Measurements from ENCODE around the gene PCNT. TPM values are rescaled to one million over a fixed set of nuclear protein-coding genes. Genes with fewer than 3 reads are reported as not detected.

PCNT gene
- total RNA-seq, 1 experiment from 2014 or later, result 39.6 TPM

DNA sequence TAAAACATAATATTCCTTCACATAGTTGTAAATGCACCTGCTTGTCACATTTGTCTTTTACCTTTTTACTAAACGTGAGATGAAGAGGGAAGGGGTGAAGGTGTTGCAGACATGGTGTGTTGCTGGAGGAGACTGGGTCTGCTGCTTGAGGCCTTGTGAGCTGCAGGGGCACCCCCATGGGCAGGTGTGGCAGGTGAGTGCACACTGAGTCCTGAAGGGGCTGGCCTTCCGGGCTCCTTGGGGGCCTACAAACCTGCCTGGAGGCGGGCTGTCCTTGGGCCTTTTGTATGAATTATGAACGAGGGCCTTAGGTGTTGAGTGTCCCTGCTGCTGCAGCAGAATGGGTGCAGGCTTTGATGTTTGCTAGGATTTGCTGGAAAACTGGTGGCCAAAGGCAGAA, 3.8 kb downstream of the PCNT start:
- no peak overlapping the region for H4K5ac ChIP-seq (ENCODE audit: insufficient read length, low read depth, low read length)
- H3K4ac ChIP-seq (ENCODE audit: low read depth, low read length), result no peak overlapping the region
- H3K4me1 ChIP-seq (ENCODE audit: insufficient read depth, low read length), result no peaks in the 10 kb centered on the region; the same call in 1 of the 2 replicates
- Mint-ChIP-seq H3K27ac (peak overlapping the region in 1 of 3 experiments; percentile 57; a peak in 1 of 7 replicates), H3K9me3 (no peaks in the 10 kb centered on the region), H3K27me3 (ENCODE audit: low read depth) (no peaks in the 10 kb centered on the region), H3K4me3 (no peak overlapping the region), H3K36me3 (ENCODE audit: insufficient read depth in 1 of 3, low read depth in 3 of 3) (peaks cover 39 to 60% (median 55%) of the 10 kb centered on the region in 3 experiments), H3K4me1 (peaks cover 11 to 12% of the 10 kb centered on the region in 2 experiments)
- no peak overlapping the region for H2BK15ac ChIP-seq (ENCODE audit: low read depth, low read length)
- H3K79me1 ChIP-seq (ENCODE audit: insufficient read depth, low read depth, low read length, poor library complexity, severe bottlenecking), result peaks cover 2% of the 10 kb centered on the region
- H3K14ac ChIP-seq (ENCODE audit: insufficient read depth, low read length), result no peak overlapping the region
- H3K23ac ChIP-seq (ENCODE audit: insufficient read length, low read depth, low read length), result no peak overlapping the region
- H3K27me3 ChIP-seq (ENCODE audit: insufficient read depth, low read length), result no peaks in the 10 kb centered on the region
- H2BK120ac ChIP-seq (ENCODE audit: low read depth, low read length, poor library complexity, severe bottlenecking), result no peak overlapping the region
- H3K23me2 ChIP-seq (ENCODE audit: insufficient read length, low read depth, low read length, poor library complexity, severe bottlenecking), result peaks cover 8% of the 10 kb centered on the region
- DNase-seq, result no peak
- H3K18ac ChIP-seq (ENCODE audit: insufficient read length, low read depth, low read length), result no peak overlapping the region
- H3K27ac ChIP-seq (ENCODE audit: insufficient read length, low read depth, low read length), result no peak overlapping the region
- H2AFZ ChIP-seq (ENCODE audit: low read length), result no peak overlapping the region
- no peak overlapping the region for H3K9ac ChIP-seq (ENCODE audit: extremely low read depth, insufficient read length, low read length)
- H3T11ph ChIP-seq (ENCODE audit: low read length), result no peak overlapping the region
- no peak overlapping the region for H3K56ac ChIP-seq (ENCODE audit: insufficient read length, low read depth, low read length)
- H2AK5ac ChIP-seq (ENCODE audit: insufficient read length, low read length), result no peak overlapping the region
- H3K9me3 ChIP-seq (ENCODE audit: control insufficient read depth, low read depth, low read length), result no peaks in the 10 kb centered on the region
- H3K4me2 ChIP-seq (ENCODE audit: insufficient read depth, insufficient read length, low read length), result no peak overlapping the region
- no peak overlapping the region for H2BK12ac ChIP-seq (ENCODE audit: insufficient read length, low read depth, low read length)
- H4K20me1 ChIP-seq (ENCODE audit: control insufficient read depth, insufficient read depth, insufficient read length), result no peaks in the 10 kb centered on the region
- H2BK5ac ChIP-seq (ENCODE audit: insufficient read length, low read length), result no peak overlapping the region
- no peak overlapping the region for H4K91ac ChIP-seq (ENCODE audit: insufficient read length, low read depth, low read length)
- no peak overlapping the region for H2BK20ac ChIP-seq (ENCODE audit: low read depth, low read length, poor library complexity, severe bottlenecking)
- WGBS (ENCODE audit: extremely low coverage, insufficient read length, low lambda C conversion rate), result no CpG with 5 or more reads among the region's 4 CpGs
- H3K79me2 ChIP-seq (ENCODE audit: insufficient read depth, low read length), result peaks cover 7% of the 10 kb centered on the region; the same call in 1 of the 2 replicates
- TF ChIP-seq, protein P1, sequence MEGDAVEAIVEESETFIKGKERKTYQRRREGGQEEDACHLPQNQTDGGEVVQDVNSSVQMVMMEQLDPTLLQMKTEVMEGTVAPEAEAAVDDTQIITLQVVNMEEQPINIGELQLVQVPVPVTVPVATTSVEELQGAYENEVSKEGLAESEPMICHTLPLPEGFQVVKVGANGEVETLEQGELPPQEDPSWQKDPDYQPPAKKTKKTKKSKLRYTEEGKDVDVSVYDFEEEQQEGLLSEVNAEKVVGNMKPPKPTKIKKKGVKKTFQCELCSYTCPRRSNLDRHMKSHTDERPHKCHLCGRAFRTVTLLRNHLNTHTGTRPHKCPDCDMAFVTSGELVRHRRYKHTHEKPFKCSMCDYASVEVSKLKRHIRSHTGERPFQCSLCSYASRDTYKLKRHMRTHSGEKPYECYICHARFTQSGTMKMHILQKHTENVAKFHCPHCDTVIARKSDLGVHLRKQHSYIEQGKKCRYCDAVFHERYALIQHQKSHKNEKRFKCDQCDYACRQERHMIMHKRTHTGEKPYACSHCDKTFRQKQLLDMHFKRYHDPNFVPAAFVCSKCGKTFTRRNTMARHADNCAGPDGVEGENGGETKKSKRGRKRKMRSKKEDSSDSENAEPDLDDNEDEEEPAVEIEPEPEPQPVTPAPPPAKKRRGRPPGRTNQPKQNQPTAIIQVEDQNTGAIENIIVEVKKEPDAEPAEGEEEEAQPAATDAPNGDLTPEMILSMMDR (conservative IDR thresholded peaks at IDR 0.05), result no peak
- H4K8ac ChIP-seq (replicated peaks; ENCODE audit: insufficient read length, low read depth, low read length), result no peak overlapping the region

Data from H9 (cell line).